ENCODE measurements around the gene CYP2R1. TPM values are rescaled to one million over a fixed set of nuclear protein-coding genes. Genes with fewer than 3 reads are reported as not detected.

CYP2R1 gene
- total and polyA plus RNA-seq, 2 donors from 2014 or later: 11.6 to 18.5 TPM

- Histone ChIP-seq H3K4me3 (ENCODE audit: low read length in 3 of 3) (no peak overlapping the region), H3K27me3 (ENCODE audit: control insufficient read depth, insufficient read depth, low read length) (no peaks in the 10 kb centered on the region), H3K9me3 (ENCODE audit: control insufficient read depth in 2 of 3, insufficient read depth in 1 of 3, low read length in 3 of 3) (no peaks in the 10 kb centered on the region), H3K9ac (ENCODE audit: low read length in 3 of 3) (no peak overlapping the region), H3K4me1 (ENCODE audit: control insufficient read depth in 2 of 3, insufficient read depth in 2 of 3, low read depth in 1 of 3, low read length in 3 of 3) (no peaks in the 10 kb centered on the region), H3K27ac (ENCODE audit: low read depth in 2 of 2, low read length in 2 of 2) (no peak overlapping the region), H3K36me3 (ENCODE audit: control insufficient read depth in 2 of 3, insufficient read depth in 3 of 3, low read length in 3 of 3) (no peaks in the 10 kb centered on the region)
- intact Hi-C loops (cut with DNase I): no loop called here
- no peak for DNase-seq
- no peak for TF ChIP-seq CTCF (IDR thresholded peaks at IDR 0.05; ENCODE audit: borderline replicate concordance, extremely low read depth, insufficient read depth)
- FAIRE-seq: no peak
Observed at GRCh38 chr11:14932447-14932846, 40.4 kb upstream of the CYP2R1 start.

- Histone ChIP-seq H3K9me3 (ENCODE audit: control insufficient read depth in 2 of 3, insufficient read depth in 1 of 3, low read length in 3 of 3) (no peaks in the 10 kb centered on the region), H3K4me1 (ENCODE audit: control insufficient read depth in 2 of 3, insufficient read depth in 2 of 3, low read depth in 1 of 3, low read length in 3 of 3) (no peaks in the 10 kb centered on the region), H3K27ac (ENCODE audit: low read depth in 2 of 2, low read length in 2 of 2) (no peak overlapping the region), H3K4me3 (ENCODE audit: low read length in 3 of 3) (no peak overlapping the region), H3K27me3 (ENCODE audit: control insufficient read depth, insufficient read depth, low read length) (no peaks in the 10 kb centered on the region), H3K9ac (ENCODE audit: low read length in 3 of 3) (no peak overlapping the region), H3K36me3 (ENCODE audit: control insufficient read depth in 2 of 3, insufficient read depth in 3 of 3, low read length in 3 of 3) (no peaks in the 10 kb centered on the region)
- no peak for FAIRE-seq
- intact Hi-C loops (cut with DNase I): no loop called here
- no peak for DNase-seq
- TF ChIP-seq CTCF (IDR thresholded peaks at IDR 0.05; ENCODE audit: borderline replicate concordance, extremely low read depth, insufficient read depth): no peak
Observed at GRCh38 chr11:14930369-14930768, 38.3 kb upstream of the CYP2R1 start.

- FAIRE-seq (no peak), DNase-seq (no peak)
- no peaks in the 10 kb centered on the region for H3K9me3 ChIP-seq (ENCODE audit: control insufficient read depth in 2 of 3, insufficient read depth in 1 of 3, low read length in 3 of 3)
Observed at GRCh38 chr11:14927146-14927545, 35.1 kb upstream of the CYP2R1 start.

More at GRCh38 chr11:14927146-14927545, 35.1 kb upstream of the CYP2R1 start:
- Histone ChIP-seq H3K36me3 (ENCODE audit: control insufficient read depth in 2 of 3, insufficient read depth in 3 of 3, low read length in 3 of 3) (no peaks in the 10 kb centered on the region), H3K4me3 (ENCODE audit: low read length in 3 of 3) (no peak overlapping the region), H3K27ac (ENCODE audit: low read depth in 2 of 2, low read length in 2 of 2) (no peak overlapping the region), H3K27me3 (ENCODE audit: control insufficient read depth, insufficient read depth, low read length) (no peaks in the 10 kb centered on the region), H3K9ac (ENCODE audit: low read length in 3 of 3) (no peak overlapping the region), H3K4me1 (ENCODE audit: control insufficient read depth in 2 of 3, insufficient read depth in 2 of 3, low read depth in 1 of 3, low read length in 3 of 3) (no peaks in the 10 kb centered on the region)
- intact Hi-C loops (cut with DNase I): no loop called here
- no peak for TF ChIP-seq CTCF (IDR thresholded peaks at IDR 0.05; ENCODE audit: borderline replicate concordance, extremely low read depth, insufficient read depth)
